Neural cell (in vitro differentiated cells): ENCODE measurements around the gene C2CD2. TPM values are rescaled to one million over a fixed set of nuclear protein-coding genes. Genes with fewer than 3 reads are reported as not detected.

Source experiments
- H2AFZ ChIP-seq: fragments of 200-600, 300-800 bp; sonication (generic), shearing (Covaris generic); 2 replicates; pipeline ENCODE4 v1.6.0; 2014; ENCODE audit warnings: low read depth, mild to moderate bottlenecking, antibody characterized with exemption, low read length, moderate library complexity
- H3F3A ChIP-seq: fragments of 200-600 bp; shearing (Covaris generic); 2 replicates; pipeline ENCODE4 v1.6.1; 2016; ENCODE audit warnings: mild to moderate bottlenecking, moderate library complexity, mixed read lengths, antibody characterized with exemption, low read length; ENCODE audit not compliant: insufficient read depth, poor library complexity, severe bottlenecking
- H3K27ac ChIP-seq: fragments of 200-600, 300-800 bp; sonication (generic), shearing (Covaris generic); 2 replicates; pipeline ENCODE4 v1.5.1; 2014; ENCODE audit warnings: mild to moderate bottlenecking, low read length, moderate library complexity
- H3K27me3 ChIP-seq: fragments of 300-800, 200-600 bp; sonication (generic), shearing (Covaris generic); 2 replicates; pipeline ENCODE4 v1.6.0; 2014; ENCODE audit warnings: mild to moderate bottlenecking, low read depth, low read length, moderate library complexity; ENCODE audit not compliant: insufficient read depth
- H3K36me3 ChIP-seq: fragments of 300-800, 200-600 bp; sonication (generic), shearing (Covaris generic); 2 replicates; pipeline ENCODE4 v1.5.1; 2014; ENCODE audit warnings: mild to moderate bottlenecking, antibody characterized with exemption, low read length, moderate library complexity; ENCODE audit not compliant: insufficient read depth
- H3K4me2 ChIP-seq: fragments of 300-800, 200-600 bp; sonication (generic), shearing (Covaris generic); 2 replicates; pipeline ENCODE4 v1.6.0; 2014; ENCODE audit warnings: mild to moderate bottlenecking, low read length
- H3K4me3 ChIP-seq: fragments of 300-800, 200-600 bp; sonication (generic), shearing (Covaris generic); 2 replicates; pipeline ENCODE4 v1.5.1; 2014; ENCODE audit warnings: mild to moderate bottlenecking, low read length, moderate library complexity
- H3K79me2 ChIP-seq: fragments of 200-600 bp; shearing (Covaris generic); replicated peaks from 2 replicates; pipeline ENCODE4 v1.6.0; 2014; ENCODE audit warnings: mild to moderate bottlenecking, low read length, moderate library complexity; ENCODE audit not compliant: insufficient read depth
- H3K9ac ChIP-seq: fragments of 300-800, 200-600 bp; sonication (generic), shearing (Covaris generic); 2 replicates; pipeline ENCODE4 v1.6.1; 2016; ENCODE audit warnings: mild to moderate bottlenecking, low read length, mixed read lengths
- H3K9me2 ChIP-seq: fragments of 200-600 bp; shearing (Covaris generic); 2 replicates; pipeline ENCODE4 v1.6.1; 2016; ENCODE audit warnings: mild to moderate bottlenecking, low read length, mixed read lengths; ENCODE audit not compliant: insufficient read depth
- H3K9me3 ChIP-seq: fragments of 200-600, 300-800 bp; sonication (generic), shearing (Covaris generic); 2 replicates; pipeline ENCODE4 v1.6.1; 2016; ENCODE audit warnings: mild to moderate bottlenecking, mixed run types, low read length, moderate library complexity, mixed read lengths
- H4K20me1 ChIP-seq: fragments of 200-600 bp; shearing (Covaris generic); 2 replicates; pipeline ENCODE4 v1.6.1; 2016; ENCODE audit warnings: mild to moderate bottlenecking, mixed run types; ENCODE audit not compliant: insufficient read depth
- EP300 ChIP-seq: fragments of 450-650 bp; conservative IDR thresholded peaks from 2 replicates; pipeline ENCODE4 v1.6.1; 2014; ENCODE audit warnings: antibody characterized with exemption, mild to moderate bottlenecking, moderate library complexity; ENCODE audit not compliant: poor library complexity, severe bottlenecking
- EZH2 ChIP-seq: fragments of 200-600, 300-800 bp; shearing (Covaris generic), sonication (generic); IDR thresholded peaks from 2 replicates; pipeline ENCODE4 v1.6.1; 2014; ENCODE audit warnings: antibody characterized with exemption, low read length, borderline replicate concordance, mild to moderate bottlenecking; ENCODE audit not compliant: insufficient read depth, poor library complexity, severe bottlenecking
- MXI1 ChIP-seq: fragments of 450-650 bp; conservative IDR thresholded peaks from 2 replicates; pipeline ENCODE4 v1.6.1; 2014; ENCODE audit warnings: antibody characterized with exemption, mild to moderate bottlenecking; ENCODE audit not compliant: poor library complexity, severe bottlenecking
- POLR2AphosphoS5 ChIP-seq: IDR thresholded peaks from 2 replicates; pipeline ENCODE4 v1.6.1; 2012
- RAD21 ChIP-seq: fragments of 450-650 bp; conservative IDR thresholded peaks from 2 replicates; pipeline ENCODE4 v1.6.1; 2014; ENCODE audit warnings: antibody characterized with exemption, mild to moderate bottlenecking, moderate library complexity
- SMC3 ChIP-seq: fragments of 450-650 bp; conservative IDR thresholded peaks from 2 replicates; pipeline ENCODE4 v1.6.1; 2014; ENCODE audit warnings: antibody characterized with exemption, mild to moderate bottlenecking, moderate library complexity; ENCODE audit not compliant: poor library complexity
- TAF1 ChIP-seq: IDR thresholded peaks from 2 replicates; pipeline ENCODE4 v1.6.1; 2012; ENCODE audit warnings: low read depth
- polyA plus RNA-seq: library from polyadenylated mRNA; depleted of rRNA; stranded (reverse); fragments of >200 nt; gene quantifications from 2 replicates; pipeline ENCODE4 v1.2.3, GENCODE V29; 2014
- TF ChIP-seq, protein P1 (sequence below): fragments of 450-650 bp; IDR thresholded peaks from 2 replicates; pipeline ENCODE4 v1.5.1; 2014; ENCODE audit warnings: antibody characterized with exemption, mild to moderate bottlenecking, moderate library complexity; ENCODE audit not compliant: poor library complexity, severe bottlenecking
- TF ChIP-seq, protein P2 (sequence below): IDR thresholded peaks from 2 replicates; pipeline ENCODE4 v1.6.1; 2012; ENCODE audit warnings: borderline replicate concordance

Gene C2CD2
- polyA plus RNA-seq, 1 donor from 2014 or later = 0.88 TPM

DNA sequence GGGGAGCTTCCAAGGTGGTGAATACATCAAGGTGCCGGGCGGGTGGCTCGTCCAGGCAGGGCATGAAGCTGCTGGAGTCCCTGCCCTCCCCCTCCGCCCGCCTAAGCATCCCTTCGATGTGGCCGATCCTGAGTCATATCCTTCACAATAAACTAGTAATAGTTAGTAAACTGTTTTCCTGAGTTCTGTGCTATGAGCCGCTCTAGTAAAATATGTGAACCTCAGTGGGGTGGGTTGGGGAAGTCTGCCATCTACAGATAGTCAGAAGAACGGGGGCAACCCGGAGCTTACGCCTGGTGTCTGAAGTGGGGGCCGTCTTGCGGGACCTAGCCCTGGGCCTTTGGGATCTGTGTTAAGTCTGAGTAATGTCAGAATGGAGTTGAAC lies 21.6 kb downstream of the C2CD2 start:
- Histone ChIP-seq H3K27me3 (no peaks in the 10 kb centered on the region), H3K79me2 (no peaks in the 10 kb centered on the region), H3K9me2 (no peaks in the 10 kb centered on the region), H2AFZ (no peak overlapping the region), H4K20me1 (no peaks in the 10 kb centered on the region), H3K9ac (no peak overlapping the region), H3K9me3 (no peaks in the 10 kb centered on the region), H3K36me3 (no peaks in the 10 kb centered on the region), H3F3A (no peaks in the 10 kb centered on the region), H3K4me2 (no peak overlapping the region), H3K4me3 (no peak overlapping the region), H3K27ac (no peak overlapping the region)
- TF ChIP-seq, protein P1, sequence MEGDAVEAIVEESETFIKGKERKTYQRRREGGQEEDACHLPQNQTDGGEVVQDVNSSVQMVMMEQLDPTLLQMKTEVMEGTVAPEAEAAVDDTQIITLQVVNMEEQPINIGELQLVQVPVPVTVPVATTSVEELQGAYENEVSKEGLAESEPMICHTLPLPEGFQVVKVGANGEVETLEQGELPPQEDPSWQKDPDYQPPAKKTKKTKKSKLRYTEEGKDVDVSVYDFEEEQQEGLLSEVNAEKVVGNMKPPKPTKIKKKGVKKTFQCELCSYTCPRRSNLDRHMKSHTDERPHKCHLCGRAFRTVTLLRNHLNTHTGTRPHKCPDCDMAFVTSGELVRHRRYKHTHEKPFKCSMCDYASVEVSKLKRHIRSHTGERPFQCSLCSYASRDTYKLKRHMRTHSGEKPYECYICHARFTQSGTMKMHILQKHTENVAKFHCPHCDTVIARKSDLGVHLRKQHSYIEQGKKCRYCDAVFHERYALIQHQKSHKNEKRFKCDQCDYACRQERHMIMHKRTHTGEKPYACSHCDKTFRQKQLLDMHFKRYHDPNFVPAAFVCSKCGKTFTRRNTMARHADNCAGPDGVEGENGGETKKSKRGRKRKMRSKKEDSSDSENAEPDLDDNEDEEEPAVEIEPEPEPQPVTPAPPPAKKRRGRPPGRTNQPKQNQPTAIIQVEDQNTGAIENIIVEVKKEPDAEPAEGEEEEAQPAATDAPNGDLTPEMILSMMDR = no peak
- TF ChIP-seq SMC3 (no peak), TAF1 (no peak), POLR2AphosphoS5 (no peak), EZH2 (no peak), EP300 (no peak), RAD21 (no peak), MXI1 (no peak)
- TF ChIP-seq, protein P2, sequence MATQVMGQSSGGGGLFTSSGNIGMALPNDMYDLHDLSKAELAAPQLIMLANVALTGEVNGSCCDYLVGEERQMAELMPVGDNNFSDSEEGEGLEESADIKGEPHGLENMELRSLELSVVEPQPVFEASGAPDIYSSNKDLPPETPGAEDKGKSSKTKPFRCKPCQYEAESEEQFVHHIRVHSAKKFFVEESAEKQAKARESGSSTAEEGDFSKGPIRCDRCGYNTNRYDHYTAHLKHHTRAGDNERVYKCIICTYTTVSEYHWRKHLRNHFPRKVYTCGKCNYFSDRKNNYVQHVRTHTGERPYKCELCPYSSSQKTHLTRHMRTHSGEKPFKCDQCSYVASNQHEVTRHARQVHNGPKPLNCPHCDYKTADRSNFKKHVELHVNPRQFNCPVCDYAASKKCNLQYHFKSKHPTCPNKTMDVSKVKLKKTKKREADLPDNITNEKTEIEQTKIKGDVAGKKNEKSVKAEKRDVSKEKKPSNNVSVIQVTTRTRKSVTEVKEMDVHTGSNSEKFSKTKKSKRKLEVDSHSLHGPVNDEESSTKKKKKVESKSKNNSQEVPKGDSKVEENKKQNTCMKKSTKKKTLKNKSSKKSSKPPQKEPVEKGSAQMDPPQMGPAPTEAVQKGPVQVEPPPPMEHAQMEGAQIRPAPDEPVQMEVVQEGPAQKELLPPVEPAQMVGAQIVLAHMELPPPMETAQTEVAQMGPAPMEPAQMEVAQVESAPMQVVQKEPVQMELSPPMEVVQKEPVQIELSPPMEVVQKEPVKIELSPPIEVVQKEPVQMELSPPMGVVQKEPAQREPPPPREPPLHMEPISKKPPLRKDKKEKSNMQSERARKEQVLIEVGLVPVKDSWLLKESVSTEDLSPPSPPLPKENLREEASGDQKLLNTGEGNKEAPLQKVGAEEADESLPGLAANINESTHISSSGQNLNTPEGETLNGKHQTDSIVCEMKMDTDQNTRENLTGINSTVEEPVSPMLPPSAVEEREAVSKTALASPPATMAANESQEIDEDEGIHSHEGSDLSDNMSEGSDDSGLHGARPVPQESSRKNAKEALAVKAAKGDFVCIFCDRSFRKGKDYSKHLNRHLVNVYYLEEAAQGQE = no peak

DNA sequence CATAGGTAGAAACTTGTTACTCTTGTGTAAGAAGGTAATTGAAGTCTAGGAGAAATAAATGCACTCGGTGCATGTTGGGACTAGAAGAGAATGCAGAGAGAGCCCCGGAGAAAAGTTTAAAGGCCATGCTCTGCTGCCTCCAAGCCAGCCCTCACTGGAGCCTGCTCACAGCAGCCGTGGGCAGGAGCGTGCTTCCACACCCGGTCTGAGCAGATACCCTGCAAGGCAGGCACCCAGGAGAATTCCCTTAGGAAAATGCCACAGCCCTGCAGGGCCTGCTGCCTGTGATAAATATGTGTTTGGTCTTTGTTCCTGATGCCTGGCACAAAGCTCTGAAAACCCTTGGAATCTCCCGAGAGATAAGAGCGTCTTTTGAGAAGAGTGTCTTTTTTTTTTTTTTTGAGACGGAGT lies 22.8 kb downstream of the C2CD2 start:
- Histone ChIP-seq H3K27me3 (no peaks in the 10 kb centered on the region), H3K4me2 (no peak overlapping the region), H3K79me2 (no peaks in the 10 kb centered on the region), H4K20me1 (no peaks in the 10 kb centered on the region), H3K9me3 (no peaks in the 10 kb centered on the region), H3K9me2 (no peaks in the 10 kb centered on the region), H3K9ac (no peak overlapping the region), H3K4me3 (no peak overlapping the region), H3F3A (no peaks in the 10 kb centered on the region), H2AFZ (no peak overlapping the region), H3K27ac (no peak overlapping the region), H3K36me3 (no peaks in the 10 kb centered on the region)
- no peak for TF ChIP-seq SMC3
- TF ChIP-seq EZH2 = no peak
- TF ChIP-seq, protein P2 = no peak
- no peak for TF ChIP-seq POLR2AphosphoS5
- no peak for TF ChIP-seq TAF1
- TF ChIP-seq, protein P1 = no peak
- no peak for TF ChIP-seq EP300
- no peak for TF ChIP-seq RAD21
- TF ChIP-seq MXI1 = no peak
